Measurements from ENCODE around the gene UGT1A6. TPM values are rescaled to one million over a fixed set of nuclear protein-coding genes. Genes with fewer than 3 reads are reported as not detected.

The UGT1A6 gene
- total RNA-seq, 1 experiment from 2014 or later: 2.2 TPM

GRCh38 chr2:233711312-233712008 is 18.8 kb downstream of the UGT1A6 start:
- intact Hi-C loops (cut with micrococcal nuclease): loop anchor here (1.0 to 5.0 kb wide), 3 partner anchors 121 to 262 kb away; no protein-coding TSS in a partner anchor
- H3K36me3 ChIP-seq (ENCODE audit: low read depth, low read length): no peaks in the 10 kb centered on the region
- no peak overlapping the region for H3K4me3 ChIP-seq (ENCODE audit: low read length)
- peak; percentile 86 for DNase-seq
- H3K9me2 ChIP-seq (replicated peaks; ENCODE audit: low read length): no peaks in the 10 kb centered on the region; the same call in 1 of the 2 replicates
- no peak overlapping the region for H3K4me2 ChIP-seq (ENCODE audit: low read length)
- no peak overlapping the region for H3K27ac ChIP-seq (ENCODE audit: low read length)
- ATAC-seq: peak; percentile 69
- H3K79me2 ChIP-seq (ENCODE audit: low read length): no peaks in the 10 kb centered on the region
- TF ChIP-seq, protein P1, sequence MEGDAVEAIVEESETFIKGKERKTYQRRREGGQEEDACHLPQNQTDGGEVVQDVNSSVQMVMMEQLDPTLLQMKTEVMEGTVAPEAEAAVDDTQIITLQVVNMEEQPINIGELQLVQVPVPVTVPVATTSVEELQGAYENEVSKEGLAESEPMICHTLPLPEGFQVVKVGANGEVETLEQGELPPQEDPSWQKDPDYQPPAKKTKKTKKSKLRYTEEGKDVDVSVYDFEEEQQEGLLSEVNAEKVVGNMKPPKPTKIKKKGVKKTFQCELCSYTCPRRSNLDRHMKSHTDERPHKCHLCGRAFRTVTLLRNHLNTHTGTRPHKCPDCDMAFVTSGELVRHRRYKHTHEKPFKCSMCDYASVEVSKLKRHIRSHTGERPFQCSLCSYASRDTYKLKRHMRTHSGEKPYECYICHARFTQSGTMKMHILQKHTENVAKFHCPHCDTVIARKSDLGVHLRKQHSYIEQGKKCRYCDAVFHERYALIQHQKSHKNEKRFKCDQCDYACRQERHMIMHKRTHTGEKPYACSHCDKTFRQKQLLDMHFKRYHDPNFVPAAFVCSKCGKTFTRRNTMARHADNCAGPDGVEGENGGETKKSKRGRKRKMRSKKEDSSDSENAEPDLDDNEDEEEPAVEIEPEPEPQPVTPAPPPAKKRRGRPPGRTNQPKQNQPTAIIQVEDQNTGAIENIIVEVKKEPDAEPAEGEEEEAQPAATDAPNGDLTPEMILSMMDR (conservative IDR thresholded peaks at IDR 0.05; ENCODE audit: low read depth, low read length): peak; percentile 92
- no peak for TF ChIP-seq EZH2 (IDR thresholded peaks at IDR 0.05; ENCODE audit: low read length, unreplicated experiment)
- peaks cover 38% of the 10 kb centered on the region for H3K4me1 ChIP-seq (ENCODE audit: insufficient read depth, low read length)
- peaks cover 6% of the 10 kb centered on the region for H3F3A ChIP-seq (ENCODE audit: low read length, unreplicated experiment)
- no peak overlapping the region for H3K9ac ChIP-seq (ENCODE audit: low read length)
- no peaks in the 10 kb centered on the region for H3K27me3 ChIP-seq (ENCODE audit: low read length)
- ChIA-PET POLR2A (ENCODE audit: unreplicated experiment) (no interaction called here), CTCF (interaction anchor here (0.7 kb wide), 1 partner anchor 254 kb away, joined by 3 read pairs; no protein-coding TSS in a partner anchor)
- no peaks in the 10 kb centered on the region for H3K9me3 ChIP-seq (ENCODE audit: low read length)
- BruUV-seq (replicated peaks): no TSS peak
- peak overlapping the region; percentile 39; the same call in 1 of the 2 replicates for H2AFZ ChIP-seq (ENCODE audit: low read length)
- H4K20me1 ChIP-seq (ENCODE audit: low read length): no peaks in the 10 kb centered on the region

GRCh38 chr2:233712611-233713261 is 20.0 kb downstream of the UGT1A6 start, which contains the start of gene UGT1A5:
TSS of gene UGT1A5 (plus strand) at chr2:233712907. CDS start at chr2:233712992, 85 bp downstream.
- Histone ChIP-seq H3K4me3 (ENCODE audit: low read length) (no peak within 1 kb of the TSS), H3K9me2 (replicated peaks; ENCODE audit: low read length) (no peaks in the 10 kb centered on the region; the same call in 1 of the 2 replicates), H3K79me2 (ENCODE audit: low read length) (no peaks in the 10 kb centered on the region), H3F3A (ENCODE audit: low read length, unreplicated experiment) (no peaks in the 10 kb centered on the region), H3K4me1 (ENCODE audit: insufficient read depth, low read length) (peaks cover 25% of the 10 kb centered on the region), H4K20me1 (ENCODE audit: low read length) (no peaks in the 10 kb centered on the region), H3K27ac (ENCODE audit: low read length) (no peak within 1 kb of the TSS), H3K9me3 (ENCODE audit: low read length) (no peaks in the 10 kb centered on the region), H3K4me2 (ENCODE audit: low read length) (no peak within 1 kb of the TSS), H3K36me3 (ENCODE audit: low read depth, low read length) (no peaks in the 10 kb centered on the region), H3K9ac (ENCODE audit: low read length) (no peak within 1 kb of the TSS), H3K27me3 (ENCODE audit: low read length) (no peaks in the 10 kb centered on the region), H2AFZ (ENCODE audit: low read length) (no peak within 1 kb of the TSS)
- no peak for DNase-seq
- ChIA-PET CTCF (interaction anchor here (0.5 kb wide), 1 partner anchor 148 kb away, joined by 4 read pairs; no protein-coding TSS in a partner anchor), POLR2A (ENCODE audit: unreplicated experiment) (no interaction called here)
- intact Hi-C loops (cut with micrococcal nuclease): loop anchor here (5.0 kb wide), 1 partner anchor 120 kb away; no protein-coding TSS in a partner anchor
- ATAC-seq: no peak
- BruUV-seq (replicated peaks): no TSS peak
- TF ChIP-seq, protein P1 (conservative IDR thresholded peaks at IDR 0.05; ENCODE audit: low read depth, low read length): no peak

DNA sequence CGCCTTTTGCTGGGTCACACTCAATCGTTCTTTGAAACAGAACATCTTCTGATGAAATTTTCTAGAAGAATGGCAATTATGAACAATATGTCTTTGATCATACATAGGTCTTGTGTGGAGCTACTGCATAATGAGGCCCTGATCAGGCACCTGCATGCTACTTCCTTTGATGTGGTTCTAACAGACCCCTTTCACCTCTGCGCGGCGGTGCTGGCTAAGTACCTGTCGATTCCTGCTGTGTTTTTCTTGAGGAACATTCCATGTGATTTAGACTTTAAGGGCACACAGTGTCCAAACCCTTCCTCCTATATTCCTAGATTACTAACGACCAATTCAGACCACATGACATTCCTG is 20.5 kb downstream of the UGT1A6 start:
- Histone ChIP-seq H3K27ac (ENCODE audit: low read length) (no peak overlapping the region), H3K36me3 (ENCODE audit: low read depth, low read length) (no peaks in the 10 kb centered on the region), H3K79me2 (ENCODE audit: low read length) (no peaks in the 10 kb centered on the region), H2AFZ (ENCODE audit: low read length) (no peak overlapping the region), H3K9me3 (ENCODE audit: low read length) (no peaks in the 10 kb centered on the region), H3K4me1 (ENCODE audit: insufficient read depth, low read length) (peaks cover 20% of the 10 kb centered on the region), H3K4me3 (ENCODE audit: low read length) (no peak overlapping the region), H3K27me3 (ENCODE audit: low read length) (no peaks in the 10 kb centered on the region), H3K9me2 (replicated peaks; ENCODE audit: low read length) (no peaks in the 10 kb centered on the region; the same call in 1 of the 2 replicates), H3K9ac (ENCODE audit: low read length) (no peak overlapping the region), H3F3A (ENCODE audit: low read length, unreplicated experiment) (no peaks in the 10 kb centered on the region), H4K20me1 (ENCODE audit: low read length) (no peaks in the 10 kb centered on the region), H3K4me2 (ENCODE audit: low read length) (no peak overlapping the region)
- no TSS peak for BruUV-seq (replicated peaks)
- ATAC-seq (no peak), DNase-seq (no peak)
- TF ChIP-seq, protein P1 (conservative IDR thresholded peaks at IDR 0.05; ENCODE audit: low read depth, low read length): no peak
- TF ChIP-seq EZH2 (IDR thresholded peaks at IDR 0.05; ENCODE audit: low read length, unreplicated experiment) (no peak), EZH2phosphoT487 (IDR thresholded peaks at IDR 0.05; ENCODE audit: borderline replicate concordance, low read length) (no peak)
- intact Hi-C loops (cut with micrococcal nuclease): loop anchor here (5.0 kb wide), 1 partner anchor 119 kb away; no protein-coding TSS in a partner anchor
- ChIA-PET CTCF (no interaction called here), POLR2A (ENCODE audit: unreplicated experiment) (no interaction called here)

All from PC-3 (cell line).